Endometrial microvascular endothelial cells (primary cell): ENCODE measurements around the gene JAKMIP1. TPM values are rescaled to one million over a fixed set of nuclear protein-coding genes. Genes with fewer than 3 reads are reported as not detected.

Experiments used
- total RNA-seq: library from RNA; depleted of rRNA; stranded (reverse); fragments of >200 nt; gene quantifications from one replicate; pipeline ENCODE4 v1.2.3, GENCODE V29; 2015; ENCODE audit errors: inconsistent ontology term

Gene JAKMIP1
- total RNA-seq, 1 donor from 2014 or later, result not detected

Other genes with a start within 250 kb of the JAKMIP1 start
- gene C4orf50, start 182.1 kb downstream of the JAKMIP1 start, total RNA-seq, result not detected
- gene WFS1, start 69.3 kb upstream of the JAKMIP1 start, total RNA-seq, result 30.1 TPM